Caco-2 (cell line): ENCODE data around the gene LNX2. TPM values are rescaled to one million over a fixed set of nuclear protein-coding genes. Genes with fewer than 3 reads are reported as not detected.

Source experiments
- BruUV-seq: library from RNA; stranded (reverse); fragments of 400-500 nt; replicated peaks from 2 replicates; lab custom pipeline; 2021; lab: Mats Ljungman, UMichigan
- CTCF ChIA-PET: fragments of 300-600 bp; sonication (Branson Sonifier 250); formaldehyde crosslinking; loops from one replicate; lab custom pipeline; 2022; ENCODE audit warnings: antibody characterized with exemption; lab: Charles Lee
- POLR2A ChIA-PET: fragments of 300-600 bp; sonication (Branson Sonifier 250); formaldehyde crosslinking; loops from one replicate; lab custom pipeline; 2022; ENCODE audit warnings: antibody characterized with exemption; lab: Charles Lee
- DNase-seq, 2 experiments: peaks; one replicate each; pipeline versions ENCODE4 v3.0.0 to v3.0.0-alpha.2; 2020 to 2022
- H3K27me3 ChIP-seq: replicated peaks from 2 replicates; pipeline ENCODE4 v1.6.0; 2011; ENCODE audit warnings: low read length; ENCODE audit not compliant: control insufficient read depth, insufficient read depth
- H3K36me3 ChIP-seq: 2 replicates; pipeline ENCODE4 v1.5.1; 2011; ENCODE audit warnings: low read length; ENCODE audit not compliant: control insufficient read depth, insufficient read depth
- H3K4me1 ChIP-seq: fragments of 250-450 bp; sonication (Bioruptor Pico); 2 replicates; pipeline ENCODE4 v1.5.1; 2020; ENCODE audit warnings: mild to moderate bottlenecking
- H3K4me3 ChIP-seq: 2 replicates; pipeline ENCODE4 v1.5.1; 2011; ENCODE audit warnings: low read depth, mild to moderate bottlenecking, control low read depth, low read length
- H3K9me3 ChIP-seq: fragments of 250-450 bp; sonication (Bioruptor Pico); 2 replicates; pipeline ENCODE4 v1.5.1; 2020; ENCODE audit warnings: mild to moderate bottlenecking, moderate library complexity
- H3K27ac Mint-ChIP-seq: one replicate; pipeline ENCODE4 v1.8.0; 2022; ENCODE audit warnings: mixed read lengths; ENCODE audit not compliant: unreplicated experiment
- H3K27me3 Mint-ChIP-seq: one replicate; pipeline ENCODE4 v1.8.0; 2022; ENCODE audit warnings: mixed read lengths; ENCODE audit not compliant: insufficient read depth, unreplicated experiment
- H3K36me3 Mint-ChIP-seq: one replicate; pipeline ENCODE4 v1.8.0; 2022; ENCODE audit warnings: mild to moderate bottlenecking, mixed read lengths; ENCODE audit not compliant: insufficient read depth, unreplicated experiment
- H3K4me1 Mint-ChIP-seq: one replicate; pipeline ENCODE4 v1.8.0; 2022; ENCODE audit warnings: low read depth, mixed read lengths; ENCODE audit not compliant: unreplicated experiment
- H3K4me3 Mint-ChIP-seq: one replicate; pipeline ENCODE4 v1.8.0; 2022; ENCODE audit warnings: mild to moderate bottlenecking, moderate library complexity, mixed read lengths; ENCODE audit not compliant: unreplicated experiment
- H3K9me3 Mint-ChIP-seq: one replicate; pipeline ENCODE4 v1.8.0; 2022; ENCODE audit warnings: mixed read lengths; ENCODE audit not compliant: unreplicated experiment
- intact Hi-C: fragments of 100-400 bp; cut with micrococcal nuclease; formaldehyde crosslinking; loops from one replicate; pipeline ENCODE4 v1.10.0; 2022; ENCODE audit not compliant: unreplicated experiment
- total RNA-seq: library from RNA; stranded (reverse); gene quantifications from 2 replicates; pipeline ENCODE4 v1.2.3, GENCODE V29; 2022
- TF ChIP-seq, protein P1 (sequence below), 2 experiments: fragments of 200-600 bp in 1 of 2; IDR thresholded peaks; 1 replicate in 1 of 2; 2 replicates in 1 of 2; pipeline versions ENCODE4 v1.5.1 to v1.8.0; 2011 to 2022; ENCODE audit warnings: antibody characterized with exemption in 1 of 2, control low read depth in 1 of 2, inconsistent platforms in 1 of 2, low read depth in 1 of 2, low read length in 1 of 2, mild to moderate bottlenecking in 1 of 2, moderate library complexity in 1 of 2; ENCODE audit not compliant: insufficient read depth in 1 of 2, severe bottlenecking in 1 of 2, unreplicated experiment in 1 of 2

The LNX2 gene
- total RNA-seq, 1 experiment from 2014 or later: 24.4 TPM

GRCh38 chr13:27551562-27551961 is 68.8 kb downstream of the LNX2 start:
- H3K36me3 Mint-ChIP-seq: peaks cover 45% of the 10 kb centered on the region
- BruUV-seq: no TSS peak
- CTCF ChIA-PET: interaction anchor here (0.8 to 1.4 kb wide), 2 partner anchors 19 to 275 kb away, joined by 3 to 6 read pairs; no protein-coding TSS in a partner anchor

GRCh38 chr13:27549406-27549981 is 70.8 kb downstream of the LNX2 start:
- no peaks in the 10 kb centered on the region for H3K9me3 Mint-ChIP-seq
- Histone ChIP-seq H3K4me3 (no peak overlapping the region), H3K4me1 (peaks cover 40% of the 10 kb centered on the region), H3K27me3 (no peaks in the 10 kb centered on the region), H3K36me3 (peaks cover 4% of the 10 kb centered on the region; the same call in 1 of the 2 replicates), H3K9me3 (no peaks in the 10 kb centered on the region)
- BruUV-seq: no TSS peak
- no peaks in the 10 kb centered on the region for H3K27me3 Mint-ChIP-seq
- DNase-seq: no peak
- CTCF ChIA-PET: no interaction called here
- H3K4me1 Mint-ChIP-seq: peaks cover 38% of the 10 kb centered on the region
- intact Hi-C loops: no loop called here
- POLR2A ChIA-PET: interaction anchor here (1.2 kb wide), 1 partner anchor 71 kb away, joined by 5 read pairs; the partner anchor contains the start of gene LNX2
- H3K36me3 Mint-ChIP-seq: peaks cover 39% of the 10 kb centered on the region
- H3K27ac Mint-ChIP-seq: no peak overlapping the region
- H3K4me3 Mint-ChIP-seq: peak overlapping the region; percentile 14
- TF ChIP-seq, protein P1, sequence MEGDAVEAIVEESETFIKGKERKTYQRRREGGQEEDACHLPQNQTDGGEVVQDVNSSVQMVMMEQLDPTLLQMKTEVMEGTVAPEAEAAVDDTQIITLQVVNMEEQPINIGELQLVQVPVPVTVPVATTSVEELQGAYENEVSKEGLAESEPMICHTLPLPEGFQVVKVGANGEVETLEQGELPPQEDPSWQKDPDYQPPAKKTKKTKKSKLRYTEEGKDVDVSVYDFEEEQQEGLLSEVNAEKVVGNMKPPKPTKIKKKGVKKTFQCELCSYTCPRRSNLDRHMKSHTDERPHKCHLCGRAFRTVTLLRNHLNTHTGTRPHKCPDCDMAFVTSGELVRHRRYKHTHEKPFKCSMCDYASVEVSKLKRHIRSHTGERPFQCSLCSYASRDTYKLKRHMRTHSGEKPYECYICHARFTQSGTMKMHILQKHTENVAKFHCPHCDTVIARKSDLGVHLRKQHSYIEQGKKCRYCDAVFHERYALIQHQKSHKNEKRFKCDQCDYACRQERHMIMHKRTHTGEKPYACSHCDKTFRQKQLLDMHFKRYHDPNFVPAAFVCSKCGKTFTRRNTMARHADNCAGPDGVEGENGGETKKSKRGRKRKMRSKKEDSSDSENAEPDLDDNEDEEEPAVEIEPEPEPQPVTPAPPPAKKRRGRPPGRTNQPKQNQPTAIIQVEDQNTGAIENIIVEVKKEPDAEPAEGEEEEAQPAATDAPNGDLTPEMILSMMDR (IDR thresholded peaks at IDR 0.05; ENCODE audit: insufficient read depth in 1 of 2, low read depth in 1 of 2, low read length in 1 of 2, severe bottlenecking in 1 of 2, unreplicated experiment in 1 of 2): no peak

More at GRCh38 chr13:27551562-27551961, 68.8 kb downstream of the LNX2 start:
- Histone ChIP-seq H3K9me3 (no peaks in the 10 kb centered on the region), H3K27me3 (no peaks in the 10 kb centered on the region), H3K4me3 (no peak overlapping the region), H3K36me3 (peaks cover 3% of the 10 kb centered on the region; the same call in 1 of the 2 replicates), H3K4me1 (peaks cover 40% of the 10 kb centered on the region)
- Mint-ChIP-seq H3K9me3 (peaks cover 4% of the 10 kb centered on the region), H3K4me1 (peaks cover 38% of the 10 kb centered on the region), H3K27me3 (no peaks in the 10 kb centered on the region), H3K27ac (no peak overlapping the region), H3K4me3 (peak overlapping the region; percentile 34)
- TF ChIP-seq, protein P1 (IDR thresholded peaks at IDR 0.05; ENCODE audit: insufficient read depth in 1 of 2, low read depth in 1 of 2, low read length in 1 of 2, severe bottlenecking in 1 of 2, unreplicated experiment in 1 of 2): no peak
- POLR2A ChIA-PET: interaction anchor here (0.5 kb wide), 1 partner anchor 68 kb away, joined by 7 read pairs; no protein-coding TSS in a partner anchor
- intact Hi-C loops: loop anchor here (2.0 kb wide), 1 partner anchor 69 kb away; the partner anchor contains the start of genes LNX2 and POLR1D
- peak in 1 of 2 experiments; percentile 21 for DNase-seq

DNA sequence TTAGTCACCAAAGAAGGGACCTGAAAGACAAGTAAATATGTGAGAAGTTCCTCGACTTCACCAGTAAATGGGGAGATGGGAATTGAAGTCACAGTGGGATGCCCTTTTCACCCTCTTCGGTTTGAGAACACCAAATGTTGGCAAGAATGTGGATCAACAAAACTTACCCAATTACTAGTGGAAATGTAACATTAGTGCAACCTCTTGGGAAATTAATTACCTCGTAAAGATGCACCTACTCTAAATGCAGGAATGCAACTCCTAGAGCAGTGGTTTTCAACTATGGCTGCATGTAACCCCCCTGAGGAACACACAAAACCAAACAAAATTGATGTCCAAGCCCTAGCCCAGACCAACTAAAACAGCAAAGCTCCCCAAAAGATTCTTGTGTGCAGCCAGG is 78.1 kb downstream of the LNX2 start:
- no peak overlapping the region for H3K4me3 Mint-ChIP-seq
- no peaks in the 10 kb centered on the region for H3K4me1 ChIP-seq
- no peak for DNase-seq
- no peaks in the 10 kb centered on the region for H3K27me3 Mint-ChIP-seq
- TF ChIP-seq, protein P1 (IDR thresholded peaks at IDR 0.05; ENCODE audit: insufficient read depth in 1 of 2, low read depth in 1 of 2, low read length in 1 of 2, severe bottlenecking in 1 of 2, unreplicated experiment in 1 of 2): no peak
- intact Hi-C loops: no loop called here
- H3K36me3 ChIP-seq: peaks cover 1% of the 10 kb centered on the region; the same call in 1 of the 2 replicates
- H3K27ac Mint-ChIP-seq: no peak overlapping the region
- H3K9me3 ChIP-seq: no peaks in the 10 kb centered on the region
- H3K4me1 Mint-ChIP-seq: no peaks in the 10 kb centered on the region
- no peaks in the 10 kb centered on the region for H3K27me3 ChIP-seq
- no peaks in the 10 kb centered on the region for H3K9me3 Mint-ChIP-seq
- CTCF ChIA-PET: interaction anchor here (1.2 kb wide), 1 partner anchor 180 kb away, joined by 3 read pairs; no protein-coding TSS in a partner anchor
- no TSS peak for BruUV-seq
- POLR2A ChIA-PET: no interaction called here
- no peak overlapping the region for H3K4me3 ChIP-seq
- peaks cover 19% of the 10 kb centered on the region for H3K36me3 Mint-ChIP-seq
